ENCODE measurements around the gene XPR1. TPM values are rescaled to one million over a fixed set of nuclear protein-coding genes. Genes with fewer than 3 reads are reported as not detected.

The XPR1 gene
- total RNA-seq, 3 donors from 2014 or later (not counting 1 experiment from before 2014, with no cell fraction given) = 14.8 to 18.2 (median 16.7) TPM

GRCh38 chr1:180612632-180613031, 19.2 kb upstream of the XPR1 start:
- no peaks in the 10 kb centered on the region for H3K4me1 ChIP-seq (ENCODE audit: control insufficient read depth, insufficient read depth, low read length)
- no peak overlapping the region for H3K4me3 Mint-ChIP-seq
- DNase-seq = no peak
- H3K36me3 ChIP-seq (ENCODE audit: control insufficient read depth, insufficient read depth, low read length) = no peaks in the 10 kb centered on the region
- no peak overlapping the region for H3K27ac Mint-ChIP-seq
- intact Hi-C loops (cut with micrococcal nuclease) = no loop called here
- no peaks in the 10 kb centered on the region for H3K27me3 Mint-ChIP-seq (ENCODE audit: low read depth in 2 of 2)
- WGBS (ENCODE audit: insufficient coverage) = no CpG with 5 or more reads among the region's 1 CpG
- H3K9me3 Mint-ChIP-seq = no peaks in the 10 kb centered on the region
- no peaks in the 10 kb centered on the region for H3K36me3 Mint-ChIP-seq
- H3K27me3 ChIP-seq (ENCODE audit: control insufficient read depth, insufficient read depth, low read length) = no peaks in the 10 kb centered on the region
- ATAC-seq = no peak
- H3K27ac ChIP-seq (ENCODE audit: low read length) = no peak overlapping the region
- no peak overlapping the region for H3K4me3 ChIP-seq (ENCODE audit: low read length)
- H3K4me1 Mint-ChIP-seq = no peaks in the 10 kb centered on the region
- no peaks in the 10 kb centered on the region for H3K9me3 ChIP-seq (ENCODE audit: control insufficient read depth, insufficient read depth, low read length)
- no peak for TF ChIP-seq CTCF (IDR thresholded peaks at IDR 0.05)

GRCh38 chr1:180614730-180615129, 17.1 kb upstream of the XPR1 start:
- no peak overlapping the region for H3K27ac Mint-ChIP-seq
- ATAC-seq = no peak
- TF ChIP-seq CTCF (IDR thresholded peaks at IDR 0.05) = no peak
- H3K36me3 Mint-ChIP-seq = no peaks in the 10 kb centered on the region
- H3K27ac ChIP-seq (ENCODE audit: low read length) = no peak overlapping the region
- intact Hi-C loops (cut with micrococcal nuclease) = no loop called here
- H3K9me3 ChIP-seq (ENCODE audit: control insufficient read depth, insufficient read depth, low read length) = no peaks in the 10 kb centered on the region
- no peaks in the 10 kb centered on the region for H3K27me3 Mint-ChIP-seq (ENCODE audit: low read depth in 2 of 2)
- WGBS (ENCODE audit: insufficient coverage) = 91% methylated on average over 5 of the region's 5 CpGs
- no peaks in the 10 kb centered on the region for H3K4me1 ChIP-seq (ENCODE audit: control insufficient read depth, insufficient read depth, low read length)
- no peaks in the 10 kb centered on the region for H3K27me3 ChIP-seq (ENCODE audit: control insufficient read depth, insufficient read depth, low read length)
- H3K36me3 ChIP-seq (ENCODE audit: control insufficient read depth, insufficient read depth, low read length) = no peaks in the 10 kb centered on the region
- no peaks in the 10 kb centered on the region for H3K4me1 Mint-ChIP-seq
- H3K9me3 Mint-ChIP-seq = no peaks in the 10 kb centered on the region
- no peak overlapping the region for H3K4me3 Mint-ChIP-seq
- H3K4me3 ChIP-seq (ENCODE audit: low read length) = no peak overlapping the region
- DNase-seq = no peak

- no peaks in the 10 kb centered on the region for H3K36me3 Mint-ChIP-seq
- H3K4me1 ChIP-seq (ENCODE audit: control insufficient read depth, insufficient read depth, low read length) = no peaks in the 10 kb centered on the region
- 92% methylated on average over 6 of the region's 8 CpGs for WGBS (ENCODE audit: insufficient coverage)
- no peak overlapping the region for H3K4me3 Mint-ChIP-seq
- ATAC-seq = no peak
- H3K27ac ChIP-seq (ENCODE audit: low read length) = no peak overlapping the region
- DNase-seq = no peak
- intact Hi-C loops (cut with micrococcal nuclease) = no loop called here
- no peaks in the 10 kb centered on the region for H3K4me1 Mint-ChIP-seq
- no peak overlapping the region for H3K27ac Mint-ChIP-seq
- no peaks in the 10 kb centered on the region for H3K27me3 ChIP-seq (ENCODE audit: control insufficient read depth, insufficient read depth, low read length)
- H3K9me3 ChIP-seq (ENCODE audit: control insufficient read depth, insufficient read depth, low read length) = no peaks in the 10 kb centered on the region
- no peaks in the 10 kb centered on the region for H3K36me3 ChIP-seq (ENCODE audit: control insufficient read depth, insufficient read depth, low read length)
- TF ChIP-seq CTCF (IDR thresholded peaks at IDR 0.05) = no peak
- H3K4me3 ChIP-seq (ENCODE audit: low read length) = no peak overlapping the region
- H3K27me3 Mint-ChIP-seq (ENCODE audit: low read depth in 2 of 2) = no peaks in the 10 kb centered on the region
- H3K9me3 Mint-ChIP-seq = no peaks in the 10 kb centered on the region
Measured at GRCh38 chr1:180615493-180616290, 16.1 kb upstream of the XPR1 start.

GRCh38 chr1:180616439-180616838, 15.4 kb upstream of the XPR1 start:
- no peaks in the 10 kb centered on the region for H3K4me1 ChIP-seq (ENCODE audit: control insufficient read depth, insufficient read depth, low read length)
- WGBS (ENCODE audit: insufficient coverage) = 93% methylated on average over 6 of the region's 6 CpGs

More at GRCh38 chr1:180616439-180616838, 15.4 kb upstream of the XPR1 start:
- Histone ChIP-seq H3K36me3 (ENCODE audit: control insufficient read depth, insufficient read depth, low read length) (no peaks in the 10 kb centered on the region), H3K9me3 (ENCODE audit: control insufficient read depth, insufficient read depth, low read length) (no peaks in the 10 kb centered on the region), H3K27ac (ENCODE audit: low read length) (no peak overlapping the region), H3K27me3 (ENCODE audit: control insufficient read depth, insufficient read depth, low read length) (no peaks in the 10 kb centered on the region), H3K4me3 (ENCODE audit: low read length) (no peak overlapping the region)
- Mint-ChIP-seq H3K36me3 (no peaks in the 10 kb centered on the region), H3K4me3 (no peak overlapping the region), H3K27ac (no peak overlapping the region), H3K9me3 (no peaks in the 10 kb centered on the region), H3K4me1 (no peaks in the 10 kb centered on the region), H3K27me3 (ENCODE audit: low read depth in 2 of 2) (no peaks in the 10 kb centered on the region)
- no peak for TF ChIP-seq CTCF (IDR thresholded peaks at IDR 0.05)
- DNase-seq = no peak
- no peak for ATAC-seq
- intact Hi-C loops (cut with micrococcal nuclease) = no loop called here

Data from natural killer cell (primary cell).